Spleen (tissue), 11 donors: Measurements from ENCODE around the gene CUL5. TPM values are rescaled to one million over a fixed set of nuclear protein-coding genes. Genes with fewer than 3 reads are reported as not detected.

Experiments used
- DNase-seq: peaks from one replicate; pipeline ENCODE4 v3.0.0-alpha.2; 2020
- H3K27ac ChIP-seq, 8 donors: fragments of 200-600 bp; sonication (generic) in 7 of 8; 1 replicate in 4 of 8; 2 replicates in 4 of 8; pipeline versions ENCODE4 v1.5.0 to v1.8.0; 2016 to 2021; ENCODE audit warnings: inconsistent platforms in 4 of 8, mild to moderate bottlenecking in 4 of 8, moderate library complexity in 1 of 8
- H3K27me3 ChIP-seq, 7 donors: fragments of 200-600 bp; sonication (generic) in 6 of 7; replicated peaks in 1 of 7; 1 replicate in 4 of 7; 2 replicates in 3 of 7; pipeline versions ENCODE4 v1.5.0 to v1.8.0; 2016 to 2021; ENCODE audit warnings: inconsistent platforms in 3 of 7, mild to moderate bottlenecking in 1 of 7
- H3K36me3 ChIP-seq, 6 donors: fragments of 200-600 bp; sonication (generic) in 5 of 6; 1 replicate in 4 of 6; 2 replicates in 2 of 6; pipeline versions ENCODE4 v1.5.0 to v1.8.0; 2016 to 2021; ENCODE audit warnings: inconsistent platforms in 2 of 6
- H3K4me1 ChIP-seq, 6 donors: fragments of 200-600 bp; sonication (generic) in 5 of 6; 1 replicate in 3 of 6; 2 replicates in 3 of 6; pipeline versions ENCODE4 v1.5.0 to v1.8.0; 2016 to 2021; ENCODE audit warnings: inconsistent platforms in 3 of 6
- H3K4me3 ChIP-seq, 8 donors: fragments of 200-600 bp; sonication (generic) in 7 of 8; 1 replicate in 4 of 8; 2 replicates in 4 of 8; pipeline versions ENCODE4 v1.5.0 to v1.8.0; 2016 to 2021; ENCODE audit warnings: inconsistent platforms in 4 of 8, mild to moderate bottlenecking in 4 of 8, moderate library complexity in 2 of 8
- H3K9me3 ChIP-seq, 8 donors: fragments of 200-600 bp; sonication (generic) in 7 of 8; 1 replicate in 4 of 8; 2 replicates in 4 of 8; pipeline versions ENCODE4 v1.5.0 to v1.8.0; 2016 to 2021; ENCODE audit warnings: inconsistent platforms in 4 of 8
- CTCF ChIP-seq, 11 experiments: fragments of 200-600 bp in 7 of 11; fragments of 450-650 bp in 4 of 11; sonication (generic) in 4 of 11; IDR thresholded peaks in 8 of 11; conservative IDR thresholded peaks in 3 of 11; 1 replicate in 7 of 11; 2 replicates in 4 of 11; pipeline versions ENCODE4 v1.4.0 to v1.8.0; 2016 to 2021; ENCODE audit warnings: antibody characterized with exemption in 11 of 11, inconsistent platforms in 4 of 11, mild to moderate bottlenecking in 1 of 11
- POLR2A ChIP-seq, 3 donors: fragments of 450-650 bp; IDR thresholded peaks; one replicate each; pipeline ENCODE4 v1.5.1; 2017; ENCODE audit warnings: antibody characterized with exemption in 3 of 3, mild to moderate bottlenecking in 1 of 3
- POLR2AphosphoS5 ChIP-seq, 3 donors: sonication (generic); formaldehyde crosslinking; IDR thresholded peaks; one replicate each; pipeline ENCODE4 v1.5.1; 2017; ENCODE audit warnings: antibody characterized with exemption in 3 of 3
- WGBS, 5 donors: extraction: QIAGEN DNeasy Blood & Tissue Kit in 3 of 5; methylation state at CpG; one replicate each; pipeline versions ENCODE4 v1.1.5 to v1.1.7; 2013 to 2018; 5-methylcytosine and 5-hydroxymethylcytosine counted together
- intact Hi-C: fragments of 100-400 bp; cut with DNase I; formaldehyde crosslinking; loops from one replicate; pipeline ENCODE4 v1.15.0; 2023; ENCODE audit warnings: low total_unique reads
- polyA plus RNA-seq, 3 donors: library from polyadenylated mRNA; stranded (reverse); fragments of 200-250 nt; gene quantifications; one replicate each; pipeline ENCODE4 v1.2.1, GENCODE V29; 2013
- total RNA-seq, 7 donors: library from RNA; depleted of rRNA in 3 of 7; stranded (reverse); fragments of >200 nt in 3 of 7; fragmentation: NEBNext Ultra II Directional in 4 of 7; extraction: Animal tissue kit (Norgen Biotek cat#: 25700) in 4 of 7; gene quantifications; one replicate each; pipeline versions ENCODE4 v1.1.0 to v1.2.1, GENCODE V29; 2016 to 2021
- donor health status: healthy with polysubstance abuse.
- donor health status: DM: no; HTN: no; CAD: no; lungs with moderate emphysema.
- donor health status: DM: no; HTN: no; CAD: no.
- donor health status: Bipolar disorder and iron deficiency.
- donor health status: healthy.
- donor health status: DM: no; HTN: no; CAD: no.
- donor health status: DM: yes; HTN: yes; CAD: no.

Gene CUL5
- total and polyA plus RNA-seq, 10 donors, result 5.5 to 42.7 (median 35.6) TPM

DNA sequence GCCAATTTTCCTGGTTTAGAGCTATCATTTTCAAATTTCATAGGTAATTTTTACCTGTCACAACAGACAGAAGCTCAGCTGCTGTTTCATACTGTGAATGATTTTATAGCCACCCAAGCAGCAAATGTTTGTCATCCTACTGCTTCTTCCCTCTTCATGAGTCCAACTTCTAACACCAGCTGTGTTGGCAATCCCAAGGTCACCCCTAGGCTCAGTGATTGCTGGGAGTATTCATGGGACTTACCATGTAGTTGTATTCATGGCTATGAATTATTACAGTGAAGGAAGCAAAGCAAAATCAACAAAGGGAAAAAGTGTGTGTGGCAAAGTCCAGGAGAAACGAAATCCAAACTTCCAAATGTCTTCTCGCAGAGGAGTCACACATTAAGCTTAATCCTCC is 28.5 kb downstream of the CUL5 start:
- DNase-seq, result no peak
- TF ChIP-seq POLR2AphosphoS5 (IDR thresholded peaks at IDR 0.05) (no peak), CTCF (IDR thresholded peaks at IDR 0.05 in 8 of 11, conservative IDR thresholded peaks at IDR 0.05 in 3 of 11) (no peak), POLR2A (IDR thresholded peaks at IDR 0.05) (no peak)
- WGBS, 5 donors, result 88 to 100% (median 89%) methylated on average over 2 of the region's 2 CpGs
- peaks cover 0 to 5% (median 0%) of the 10 kb centered on the region in 6 donors for H3K4me1 ChIP-seq
- H3K4me3 ChIP-seq, result no peak overlapping the region
- H3K36me3 ChIP-seq, result peaks cover 0 to 91% (median 36%) of the 10 kb centered on the region in 6 donors
- H3K27ac ChIP-seq, result no peak overlapping the region
- H3K9me3 ChIP-seq, result no peaks in the 10 kb centered on the region
- intact Hi-C loops, result no loop called here
- no peaks in the 10 kb centered on the region for H3K27me3 ChIP-seq

GRCh38 chr11:108037636-108038035 is 28.9 kb downstream of the CUL5 start:
- WGBS, 5 donors, result 85 to 92% (median 86%) methylated on average over 6 of the region's 6 CpGs
- Histone ChIP-seq H3K27me3 (no peaks in the 10 kb centered on the region), H3K4me1 (peaks cover 0 to 5% (median 0%) of the 10 kb centered on the region in 6 donors), H3K36me3 (peaks cover 0 to 94% (median 36%) of the 10 kb centered on the region in 6 donors), H3K4me3 (no peak overlapping the region), H3K27ac (no peak overlapping the region), H3K9me3 (no peaks in the 10 kb centered on the region)
- no peak for TF ChIP-seq POLR2A (IDR thresholded peaks at IDR 0.05)
- no peak for TF ChIP-seq POLR2AphosphoS5 (IDR thresholded peaks at IDR 0.05)
- no peak for TF ChIP-seq CTCF (IDR thresholded peaks at IDR 0.05 in 8 of 11, conservative IDR thresholded peaks at IDR 0.05 in 3 of 11)
- intact Hi-C loops, result no loop called here
- no peak for DNase-seq

DNA sequence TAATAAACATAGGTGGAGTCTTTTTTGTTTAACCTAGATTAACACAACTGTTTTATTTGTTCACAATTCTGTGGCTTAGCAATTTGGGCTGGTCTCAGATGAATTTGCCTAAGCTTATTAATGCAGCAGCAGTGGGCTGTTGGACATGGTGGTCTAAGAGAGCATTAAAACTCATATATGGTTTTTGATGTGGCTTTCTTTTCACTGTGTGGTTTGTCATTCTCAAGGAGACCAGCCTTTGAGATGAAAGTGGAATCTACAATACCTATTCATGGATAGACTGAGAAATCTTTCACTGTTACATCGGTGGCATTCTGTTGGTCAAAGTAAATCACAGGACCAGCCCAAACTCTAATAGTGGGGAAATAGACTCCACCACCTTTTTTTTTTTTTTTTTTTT is 39.6 kb downstream of the CUL5 start:
- no peaks in the 10 kb centered on the region for H3K4me1 ChIP-seq
- H3K9me3 ChIP-seq, result no peaks in the 10 kb centered on the region
- no peak overlapping the region for H3K27ac ChIP-seq
- intact Hi-C loops, result no loop called here
- DNase-seq, result no peak
- 77 to 100% (median 85%) methylated on average over 1 of the region's 1 CpG for WGBS, 5 donors
- H3K36me3 ChIP-seq, result peaks cover 0 to 92% (median 32%) of the 10 kb centered on the region in 6 donors
- no peak for TF ChIP-seq POLR2A (IDR thresholded peaks at IDR 0.05)
- H3K4me3 ChIP-seq, result no peak overlapping the region
- no peaks in the 10 kb centered on the region for H3K27me3 ChIP-seq

DNA sequence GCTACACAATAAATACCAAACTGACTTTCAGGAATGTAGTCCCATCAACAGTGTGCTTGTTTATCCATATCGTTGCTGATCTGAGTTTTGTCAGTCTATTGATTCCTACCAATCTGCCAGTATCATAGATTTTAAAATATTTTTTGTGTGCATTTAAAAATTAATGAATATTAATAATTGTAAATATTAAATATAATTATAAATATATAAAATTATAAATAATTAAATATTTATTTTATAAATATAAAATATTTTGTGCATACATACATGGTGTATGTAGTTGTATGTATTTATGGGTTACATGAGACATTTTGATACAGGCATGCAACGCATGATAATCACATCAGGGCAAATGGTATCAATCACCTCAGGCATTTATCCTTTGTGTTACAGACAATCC is 53.6 kb downstream of the CUL5 start:
- WGBS, 5 donors, result 96 to 98% (median 96%) methylated on average over 2 of the region's 2 CpGs
- no peak for DNase-seq
- H3K4me3 ChIP-seq, result no peak overlapping the region
- H3K27ac ChIP-seq, result no peak overlapping the region
- peaks cover 0 to 98% (median 36%) of the 10 kb centered on the region in 6 donors for H3K36me3 ChIP-seq
- TF ChIP-seq CTCF (IDR thresholded peaks at IDR 0.05 in 8 of 11, conservative IDR thresholded peaks at IDR 0.05 in 3 of 11), result no peak
- no peak for TF ChIP-seq POLR2A (IDR thresholded peaks at IDR 0.05)
- TF ChIP-seq POLR2AphosphoS5 (IDR thresholded peaks at IDR 0.05), result no peak
- H3K4me1 ChIP-seq, result no peaks in the 10 kb centered on the region
- H3K27me3 ChIP-seq, result no peaks in the 10 kb centered on the region
- no peaks in the 10 kb centered on the region for H3K9me3 ChIP-seq
- intact Hi-C loops, result no loop called here

DNA sequence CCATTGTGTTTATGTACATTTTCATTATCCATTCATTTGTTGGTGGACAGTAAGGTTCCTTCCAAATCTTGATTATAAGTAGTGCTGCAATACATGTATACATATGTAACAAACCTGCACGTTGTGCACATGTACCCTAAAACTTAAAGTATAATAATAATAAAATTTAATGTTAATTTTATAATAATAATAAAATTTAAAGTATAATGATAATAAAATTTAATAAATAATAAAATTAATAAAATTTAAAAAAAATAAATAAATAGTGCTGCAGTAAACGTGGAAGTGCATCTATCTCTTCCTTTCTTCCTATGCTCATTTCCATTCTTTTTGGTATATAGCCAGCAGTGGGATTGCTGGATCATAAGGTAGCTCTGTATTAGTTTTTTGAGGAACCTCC is 54.7 kb downstream of the CUL5 start:
- H3K4me1 ChIP-seq, result no peaks in the 10 kb centered on the region
- no peaks in the 10 kb centered on the region for H3K9me3 ChIP-seq
- 92 to 97% (median 96%) methylated on average over 2 of the region's 2 CpGs for WGBS, 5 donors
- H3K27ac ChIP-seq, result no peak overlapping the region
- H3K27me3 ChIP-seq, result no peaks in the 10 kb centered on the region
- no peak for TF ChIP-seq POLR2A (IDR thresholded peaks at IDR 0.05)
- TF ChIP-seq CTCF (IDR thresholded peaks at IDR 0.05 in 8 of 11, conservative IDR thresholded peaks at IDR 0.05 in 3 of 11), result no peak
- TF ChIP-seq POLR2AphosphoS5 (IDR thresholded peaks at IDR 0.05), result no peak
- peaks cover 0 to 92% (median 32%) of the 10 kb centered on the region in 6 donors for H3K36me3 ChIP-seq
- no peak for DNase-seq
- intact Hi-C loops, result no loop called here
- H3K4me3 ChIP-seq, result no peak overlapping the region
